CD4-positive, alpha-beta T cell treated with Interleukin-4 for 4 hours (primary cell): ENCODE data around the gene ULBP1.
"Not testable (repeated sequence)": the region's sequence is repeated elsewhere in the genome, so short reads cannot be mapped to it uniquely, and the experiment has no call there.

Experiments
- DNase-seq: peaks from one replicate; pipeline ENCODE4 v3.0.0-alpha.2; 2020

The ULBP1 gene, protein sequence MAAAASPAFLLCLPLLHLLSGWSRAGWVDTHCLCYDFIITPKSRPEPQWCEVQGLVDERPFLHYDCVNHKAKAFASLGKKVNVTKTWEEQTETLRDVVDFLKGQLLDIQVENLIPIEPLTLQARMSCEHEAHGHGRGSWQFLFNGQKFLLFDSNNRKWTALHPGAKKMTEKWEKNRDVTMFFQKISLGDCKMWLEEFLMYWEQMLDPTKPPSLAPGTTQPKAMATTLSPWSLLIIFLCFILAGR

DNA sequence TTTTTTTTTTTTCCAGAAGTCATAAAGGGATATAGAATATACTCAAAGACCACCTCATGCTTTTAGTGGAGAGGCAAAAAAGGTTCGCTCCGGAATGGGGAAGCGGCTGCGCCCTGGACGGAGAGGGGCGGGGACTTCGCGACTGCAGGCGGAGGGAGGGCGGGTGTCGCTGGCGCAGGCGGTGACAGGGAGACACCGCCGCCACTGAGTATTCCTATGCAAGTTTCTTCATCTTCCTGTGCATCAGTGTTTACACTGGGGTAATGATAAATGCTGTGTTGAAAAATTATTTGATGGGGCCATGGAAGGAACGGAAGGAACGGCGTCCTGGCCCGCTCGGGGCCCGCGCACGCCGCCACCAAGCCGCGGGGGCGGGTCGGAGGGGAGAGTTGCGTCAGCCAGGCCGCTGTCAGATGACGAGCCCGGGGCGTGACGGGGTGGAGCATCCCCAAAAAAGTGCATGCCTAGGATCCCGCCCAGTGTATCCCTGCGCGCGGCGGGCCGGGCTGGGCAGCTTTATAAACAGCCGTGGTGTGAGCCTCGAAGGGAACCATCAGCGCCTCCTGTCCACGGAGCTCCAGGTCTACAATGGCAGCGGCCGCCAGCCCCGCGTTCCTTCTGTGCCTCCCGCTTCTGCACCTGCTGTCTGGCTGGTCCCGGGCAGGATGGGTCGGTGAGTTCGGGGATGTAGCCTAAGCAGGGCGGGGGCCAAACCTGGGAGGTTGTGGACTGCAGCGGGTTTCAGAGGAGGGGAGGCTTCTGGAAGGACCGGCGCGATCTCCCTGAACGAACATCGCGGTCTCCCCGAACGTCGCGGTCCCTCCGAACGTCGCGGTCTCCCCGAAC is at the start of gene ULBP1:
Gene ULBP1, plus strand, starts transcription at position 482 of the 846 bp plus-strand sequence. Its CDS starts 107 bp downstream, at position 589.
- peak; percentile 66 for DNase-seq

DNA sequence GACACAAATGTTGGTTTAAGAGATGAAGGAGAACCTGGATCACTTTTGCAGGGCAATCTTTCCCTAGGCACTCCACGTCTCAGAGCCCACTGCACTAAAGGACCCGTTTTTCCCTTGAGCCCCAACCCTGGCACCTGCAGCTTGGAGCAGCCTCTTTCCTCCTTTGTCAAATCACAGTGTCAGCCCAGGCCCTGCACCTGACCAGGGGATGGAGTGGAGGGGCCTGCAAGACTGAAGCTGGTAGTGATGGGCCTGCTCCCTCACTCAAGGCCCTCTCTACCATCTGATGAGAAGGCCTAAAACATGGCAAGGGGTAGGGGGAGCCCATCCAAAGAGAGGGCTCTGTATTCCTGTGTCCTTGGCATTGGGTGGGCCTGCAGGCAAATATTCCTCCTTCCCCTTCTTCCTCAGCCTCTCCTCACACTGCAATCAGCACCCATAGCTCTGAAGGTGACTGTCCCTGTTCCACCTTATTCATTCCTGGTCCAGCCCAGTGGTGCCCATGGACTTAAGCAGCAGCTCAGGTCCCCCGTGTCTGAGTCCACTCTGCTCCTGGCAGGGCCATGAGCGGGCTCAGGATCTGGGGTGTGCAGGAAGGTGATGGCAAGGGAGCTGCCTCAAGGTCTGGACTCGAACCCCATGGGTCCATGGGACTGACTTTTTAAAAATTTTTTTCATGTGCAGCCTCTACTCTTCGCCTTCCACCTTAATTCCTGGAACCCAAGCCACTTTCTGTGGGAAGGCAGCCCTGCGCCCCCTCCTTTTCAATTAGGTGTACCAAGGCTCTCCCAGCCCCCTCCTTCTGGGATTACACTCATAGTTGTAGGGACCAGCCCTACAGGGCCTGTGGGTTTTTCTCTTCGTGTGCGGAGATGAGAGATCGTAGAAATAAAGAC is 47.5 kb upstream of the ULBP1 start:
- no peak for DNase-seq

DNA sequence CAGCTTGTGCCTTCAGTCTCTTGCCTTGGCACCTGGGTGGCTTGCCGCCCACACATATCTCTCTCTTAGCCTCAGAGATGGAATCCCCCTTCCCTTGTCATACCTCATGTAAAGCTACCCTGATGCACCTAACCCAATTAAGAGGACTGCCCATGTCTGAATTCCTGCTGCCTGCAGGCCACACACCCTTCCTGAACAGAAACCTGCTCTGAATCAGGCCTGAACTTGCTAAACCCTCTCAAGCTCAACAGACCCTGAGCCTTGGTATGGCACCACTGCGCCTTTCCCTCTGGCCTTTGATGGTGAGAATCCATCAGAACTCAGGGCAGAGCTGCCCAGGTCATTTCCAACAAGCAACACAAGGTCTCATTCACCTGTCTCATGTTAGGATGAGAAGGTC is 46.1 kb upstream of the ULBP1 start:
- DNase-seq, result no peak

DNA sequence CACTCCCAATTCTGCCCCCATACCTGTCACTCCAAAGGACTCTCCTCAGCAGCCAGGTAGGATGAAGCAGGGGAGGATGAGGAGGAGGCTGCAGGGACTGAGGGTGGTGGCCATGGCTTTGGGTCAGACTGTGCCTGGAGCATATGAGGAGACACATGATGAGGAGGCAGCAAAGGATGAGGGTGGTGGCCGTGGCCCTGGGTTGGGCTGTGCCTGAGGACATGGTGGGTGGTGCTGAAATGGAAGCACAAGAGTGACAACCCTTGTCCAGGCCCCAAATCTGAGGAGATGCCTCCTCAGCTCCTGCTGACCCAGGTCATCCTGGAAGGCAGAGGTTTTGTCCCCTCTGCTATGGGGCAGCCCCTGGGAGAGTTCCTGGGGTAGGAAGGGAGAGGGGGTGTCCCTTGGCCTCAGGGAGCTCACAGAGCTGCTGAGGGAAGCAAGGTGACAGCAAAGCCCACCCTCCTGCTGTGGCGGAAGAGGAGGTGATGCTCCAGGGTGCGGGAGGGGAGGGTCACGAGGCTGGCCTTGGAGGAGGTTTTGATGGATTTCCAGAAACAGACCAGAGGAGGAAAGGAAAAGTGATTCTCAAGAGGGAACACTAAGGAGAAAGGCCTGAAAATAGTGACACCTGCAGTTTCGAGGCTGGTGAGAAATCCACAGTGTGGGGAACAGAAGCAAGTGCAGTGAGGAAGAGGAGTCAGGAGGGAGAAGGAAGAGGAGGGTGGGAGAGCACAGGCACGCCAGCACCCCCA is 45.4 kb upstream of the ULBP1 start:
- DNase-seq, result no peak

DNA sequence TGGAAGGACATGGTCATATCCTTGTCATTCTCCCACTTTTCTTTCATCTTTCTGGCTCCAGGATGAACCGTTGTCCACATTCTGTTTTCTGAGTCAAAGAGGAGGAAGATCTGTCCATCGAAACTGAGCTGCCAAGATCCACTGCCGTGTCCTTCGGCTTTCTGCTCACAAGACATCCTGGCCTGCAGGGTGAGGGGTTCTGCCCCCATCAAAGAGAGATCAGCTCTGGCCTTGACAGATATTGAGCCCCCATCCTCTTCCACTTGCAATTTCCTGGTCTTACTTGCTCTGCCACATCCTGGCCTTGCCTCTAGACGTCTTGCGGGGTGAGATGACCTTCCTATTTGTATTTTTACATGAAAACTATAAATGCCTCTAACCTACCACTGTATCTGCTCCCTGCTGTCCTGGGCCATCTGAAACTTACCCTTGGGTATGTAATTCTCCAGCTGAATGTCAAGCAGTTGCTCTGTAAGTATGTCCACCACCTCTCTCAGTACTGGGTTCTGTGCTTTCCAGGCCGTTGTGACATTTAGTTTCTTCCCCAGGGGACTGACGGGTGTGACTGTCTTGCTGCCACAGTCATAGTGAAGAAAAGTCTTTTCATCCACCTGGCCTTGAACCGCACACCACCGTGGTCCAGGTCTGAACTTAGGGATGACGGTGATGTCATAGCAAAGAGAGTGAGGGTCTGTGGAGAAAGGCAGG is 44.5 kb upstream of the ULBP1 start:
- DNase-seq, result not testable (repeated sequence)

DNA sequence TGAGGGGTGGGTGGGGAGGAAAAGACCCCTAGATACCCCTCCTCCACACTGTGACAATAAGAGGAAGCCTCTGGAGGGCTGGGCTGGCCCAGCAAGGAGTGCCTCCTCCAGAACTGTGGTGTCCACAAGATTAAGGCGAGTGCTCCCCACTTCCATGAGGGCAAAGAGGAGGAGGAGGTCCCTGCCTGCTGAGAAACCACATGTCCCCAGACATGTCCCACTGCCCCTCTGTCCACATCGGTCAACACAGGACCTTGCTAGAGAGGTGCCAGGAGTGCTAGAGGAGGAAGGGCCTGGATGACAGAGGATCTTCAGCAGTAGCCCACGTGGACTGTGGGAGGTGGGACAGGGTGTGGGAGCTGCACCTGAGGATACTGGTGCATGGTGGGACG is 43.9 kb upstream of the ULBP1 start:
- no peak for DNase-seq

DNA sequence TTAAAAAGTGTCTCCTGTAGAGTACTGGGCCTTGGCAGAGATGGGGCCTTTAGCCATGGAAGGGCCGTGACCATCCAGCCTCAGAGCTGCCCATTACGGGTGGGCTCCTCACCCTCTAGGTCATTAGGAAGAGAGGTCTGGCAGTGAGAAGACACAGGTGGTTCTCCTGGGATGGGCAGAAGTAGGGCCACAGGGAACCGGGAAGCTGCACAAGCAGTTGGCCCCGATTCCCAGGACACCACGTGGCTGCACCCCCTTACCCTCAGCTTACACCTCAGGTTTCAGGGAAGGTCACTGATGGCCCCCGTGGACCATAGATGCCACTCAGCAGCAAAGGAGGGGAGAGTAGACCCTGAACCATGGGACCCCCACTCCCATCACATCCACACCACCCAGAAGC is 42.4 kb upstream of the ULBP1 start:
- no peak for DNase-seq

DNA sequence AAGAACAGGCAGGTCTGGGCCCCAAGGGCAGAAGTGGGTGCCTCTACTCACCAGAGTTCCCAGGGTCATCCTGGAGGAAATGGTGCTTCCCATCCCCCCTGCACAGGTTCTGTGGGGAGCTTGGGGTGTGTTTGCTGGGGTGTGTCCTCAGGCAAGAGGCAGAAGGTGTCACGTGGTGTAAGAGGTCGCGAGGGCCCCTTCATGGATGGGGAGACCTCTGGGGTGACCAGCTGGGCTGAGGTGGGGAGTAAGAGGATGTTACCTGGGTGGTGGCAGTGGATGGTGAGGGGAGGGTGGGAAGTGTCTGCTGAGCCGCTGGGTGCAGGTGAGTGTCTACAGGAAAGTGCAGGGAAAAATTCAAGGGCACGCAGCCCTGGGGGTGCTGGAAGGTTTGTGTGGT is 41.7 kb upstream of the ULBP1 start:
- DNase-seq, result not testable (repeated sequence)

DNA sequence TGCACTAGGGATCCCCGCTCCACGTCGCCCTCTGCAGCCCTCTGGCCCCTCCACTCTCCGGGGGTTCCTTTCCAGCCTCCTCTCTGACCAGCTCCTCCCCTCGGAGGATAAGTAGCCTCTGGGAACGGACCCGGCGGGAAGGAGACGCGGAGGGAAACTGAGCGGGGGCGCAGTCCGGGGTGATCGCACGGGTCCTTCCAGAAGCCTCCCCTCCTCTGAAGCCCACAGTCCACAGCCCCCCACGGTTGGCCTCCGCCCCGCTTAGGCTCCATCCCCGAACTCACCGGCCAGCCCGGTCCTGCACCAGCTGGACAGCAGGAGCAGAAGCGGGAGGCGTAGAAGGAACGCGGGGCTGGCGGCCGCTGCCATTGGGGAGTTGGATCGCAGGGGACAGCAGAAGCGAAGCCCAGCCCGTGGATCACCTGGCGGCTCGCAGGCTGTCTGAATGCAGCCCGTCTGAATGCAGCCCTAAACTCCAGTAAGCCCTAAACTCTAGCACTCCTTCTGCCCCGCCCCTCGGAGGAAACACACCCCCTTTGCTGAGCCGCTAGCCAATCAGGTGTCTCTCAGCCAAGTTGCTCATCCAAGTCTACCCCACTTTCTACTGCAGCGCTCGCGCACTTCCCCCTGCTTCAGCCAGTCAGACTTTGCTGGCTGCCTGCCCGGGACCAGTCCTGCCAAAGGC is 41.0 kb upstream of the ULBP1 start, which contains the start of gene RAET1G:
Gene RAET1G, minus strand, starts transcription at position 480 of the 685 bp plus-strand sequence. Its CDS starts 111 bp downstream, at position 369.
- DNase-seq, result peak; percentile 84

DNA sequence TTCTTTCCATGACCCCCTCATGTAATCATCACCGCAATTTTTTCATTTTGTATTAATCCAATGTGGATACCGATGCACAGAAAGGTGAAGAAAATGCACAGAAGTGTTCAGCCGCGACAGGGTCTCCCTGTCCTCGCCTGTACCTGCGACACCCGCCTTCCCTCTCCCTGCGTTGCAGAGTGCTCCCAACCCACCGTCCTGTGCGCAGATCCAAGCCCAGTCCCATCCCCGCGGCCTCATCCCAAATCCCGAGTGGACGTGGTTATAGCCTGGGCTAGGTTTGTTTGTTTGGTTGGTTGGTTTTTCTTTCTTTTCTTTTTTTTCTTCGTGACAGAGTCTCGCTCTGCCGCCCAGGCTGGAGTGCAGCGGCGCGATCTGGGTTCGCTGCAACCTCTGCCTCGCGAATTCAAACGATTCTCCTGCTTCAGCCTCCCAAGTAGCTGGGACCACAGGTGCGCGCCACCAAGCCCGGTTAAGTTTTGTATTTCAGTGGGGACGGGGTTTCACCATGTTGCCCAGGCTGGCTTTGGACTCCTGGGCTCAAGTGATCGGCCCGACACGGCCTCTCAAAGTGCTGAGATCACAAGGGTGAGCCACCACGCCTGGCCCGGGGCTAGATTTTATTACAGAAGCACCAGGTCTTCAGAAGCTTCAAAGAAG is 40.3 kb upstream of the ULBP1 start:
- no peak for DNase-seq

DNA sequence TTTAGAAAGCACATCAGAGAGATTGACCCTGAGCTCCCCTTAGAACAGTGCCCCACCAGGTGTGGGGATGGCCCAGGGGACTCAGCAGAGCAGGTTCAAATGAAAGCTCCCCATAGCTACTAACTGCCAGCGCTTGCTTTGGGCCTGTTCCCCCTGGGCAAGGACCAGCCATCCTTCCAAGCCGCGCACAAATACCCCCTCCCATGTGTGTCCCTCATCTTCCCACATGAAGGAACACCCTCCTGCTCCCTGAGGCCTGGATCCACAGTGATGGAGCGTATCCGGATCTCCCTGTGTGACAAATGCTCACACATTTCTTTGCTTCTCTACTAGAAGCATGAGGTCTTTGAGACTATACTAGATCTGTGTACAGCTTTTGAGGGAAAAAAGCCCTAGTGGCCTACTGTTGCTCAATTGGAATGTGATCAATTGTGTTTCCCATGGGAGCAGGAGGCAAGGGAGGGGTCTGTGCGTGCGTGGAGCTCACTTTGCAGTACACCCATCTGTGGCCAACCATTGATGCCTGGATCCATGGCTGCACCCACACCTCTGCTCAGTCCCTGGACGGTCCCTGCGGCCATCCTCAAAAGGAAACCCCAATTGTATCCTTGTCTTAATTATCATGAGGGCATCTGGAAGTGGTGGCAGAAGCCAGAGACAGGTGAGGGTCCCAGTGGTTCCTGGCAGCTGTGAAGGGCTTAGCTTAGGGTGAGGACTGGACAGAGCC is 39.4 kb upstream of the ULBP1 start:
- no peak for DNase-seq

DNA sequence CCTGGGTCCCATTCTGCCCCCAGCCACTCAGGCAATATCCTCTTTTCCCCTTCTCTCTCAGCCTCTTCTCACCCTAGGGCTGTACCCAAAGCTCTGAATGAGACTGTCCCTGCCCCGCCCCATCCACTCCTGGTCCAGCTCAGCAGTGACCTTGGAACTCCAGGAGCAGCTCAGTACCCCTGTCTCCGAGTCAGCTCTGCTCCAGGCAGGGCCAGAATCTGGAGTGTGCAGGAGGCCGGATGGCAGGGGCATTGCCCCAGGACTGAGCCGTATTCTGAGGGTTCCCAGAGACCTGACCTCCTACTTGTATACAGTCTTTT is 38.9 kb upstream of the ULBP1 start:
- no peak for DNase-seq

DNA sequence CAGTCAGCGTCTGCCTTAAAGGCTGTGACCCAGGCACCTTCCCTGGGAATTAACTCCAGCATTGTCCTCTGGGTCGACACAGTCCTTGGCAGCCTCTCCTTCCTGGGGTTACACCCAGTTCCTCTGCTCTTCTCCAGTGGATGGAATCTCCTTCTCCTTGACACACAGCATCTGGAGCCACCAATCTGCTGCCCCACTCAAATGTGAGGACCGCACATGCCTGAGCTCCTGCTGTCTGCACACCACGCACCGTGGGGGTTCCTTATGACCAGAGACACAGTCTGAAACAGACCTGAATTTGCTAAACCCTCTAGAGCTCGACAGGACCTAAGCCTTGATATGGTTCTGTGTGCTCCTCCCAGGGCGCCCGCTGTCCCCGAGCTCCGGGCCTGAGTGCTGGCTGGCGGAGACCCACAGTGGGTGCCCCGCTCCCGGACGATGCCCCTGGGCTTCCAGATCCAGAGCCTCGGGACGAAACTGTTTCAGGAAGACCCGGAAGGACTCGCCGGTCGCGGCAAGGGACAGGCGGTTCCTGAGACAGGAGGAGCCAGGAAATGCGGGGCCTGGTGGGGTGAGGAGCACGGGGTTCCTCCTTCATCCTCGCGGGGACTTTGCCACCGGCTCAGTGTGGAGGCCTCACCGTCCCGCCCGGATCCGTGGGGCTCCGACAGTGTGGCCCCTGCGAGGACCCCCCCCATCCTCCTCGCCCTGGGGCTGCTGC is 38.3 kb upstream of the ULBP1 start:
- DNase-seq, result no peak

DNA sequence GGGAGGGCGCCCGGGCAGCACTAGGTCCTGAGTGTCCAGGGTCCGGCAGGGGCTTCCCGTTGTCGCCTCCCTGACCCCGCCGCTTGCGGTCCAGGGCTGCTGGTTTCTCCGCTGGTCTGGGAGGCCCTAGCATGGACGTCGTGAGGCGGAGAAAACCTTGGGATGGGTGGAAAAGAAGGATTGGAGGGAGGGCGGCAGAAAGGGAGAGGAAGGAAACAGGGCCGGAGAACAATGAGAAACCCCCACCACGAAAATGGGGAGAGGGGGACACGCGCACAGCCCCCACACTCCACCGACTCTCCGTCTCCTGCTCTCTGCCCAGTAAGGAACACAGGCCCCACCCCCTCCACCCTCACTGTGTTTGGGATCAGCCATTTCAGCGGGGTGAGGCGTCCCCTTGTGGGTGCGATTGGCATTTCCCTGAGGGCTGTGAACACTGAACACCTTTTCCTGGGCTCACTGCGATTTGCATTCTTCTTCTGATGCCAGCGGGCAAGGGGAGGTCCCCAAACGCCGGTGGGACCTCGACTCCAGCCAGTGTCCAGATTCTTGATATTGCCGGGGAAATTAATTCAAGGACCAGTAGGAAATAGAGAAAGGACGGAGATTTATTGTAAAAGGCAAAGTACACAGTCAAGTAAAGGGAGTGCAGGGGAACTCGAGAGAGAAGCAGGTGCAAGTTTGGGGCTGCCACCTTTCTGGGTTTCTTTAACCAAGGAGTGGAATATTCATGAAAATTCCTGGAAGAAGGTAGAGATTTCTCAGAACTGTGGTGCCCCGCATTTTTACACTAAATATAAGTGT is 37.6 kb upstream of the ULBP1 start:
- peak; percentile 65 for DNase-seq

DNA sequence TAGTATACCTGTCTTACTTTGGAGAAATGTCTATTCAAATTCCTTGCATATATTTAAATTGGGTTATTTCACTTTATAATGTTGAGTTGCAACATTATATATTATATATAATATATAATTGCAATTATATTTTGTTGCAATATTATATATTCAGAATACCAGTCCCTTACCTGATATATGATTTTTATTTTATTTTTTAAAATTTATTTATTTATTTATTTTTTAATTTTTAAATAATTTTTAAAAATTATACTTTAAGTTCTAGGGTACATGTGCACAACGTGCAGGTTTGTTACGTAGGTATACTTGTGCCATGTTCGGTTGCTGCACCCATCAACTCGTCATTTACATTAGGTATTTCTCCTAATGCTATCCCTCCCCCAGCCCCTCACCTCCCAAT is 36.7 kb upstream of the ULBP1 start:
- DNase-seq, result not testable (repeated sequence)

DNA sequence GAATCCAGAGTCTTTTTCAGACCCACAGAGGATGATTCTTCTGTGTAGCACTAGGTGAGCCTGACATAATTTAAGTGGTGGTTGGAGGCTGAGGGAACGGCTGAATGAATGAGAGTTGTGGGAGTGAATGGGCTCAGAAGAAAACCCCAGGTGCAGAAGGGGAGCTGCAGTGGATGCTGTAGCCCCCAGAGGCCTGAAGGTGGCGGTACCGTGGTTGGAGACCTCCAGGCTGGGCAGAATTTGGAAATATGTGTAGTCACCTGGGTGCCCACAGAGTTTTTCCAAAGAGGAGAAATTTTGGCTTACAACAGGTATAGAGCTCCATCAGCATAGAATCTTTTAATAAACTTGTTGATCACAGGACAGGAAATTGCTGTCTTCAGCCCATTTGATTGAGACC is 34.3 kb upstream of the ULBP1 start:
- DNase-seq, result no peak

DNA sequence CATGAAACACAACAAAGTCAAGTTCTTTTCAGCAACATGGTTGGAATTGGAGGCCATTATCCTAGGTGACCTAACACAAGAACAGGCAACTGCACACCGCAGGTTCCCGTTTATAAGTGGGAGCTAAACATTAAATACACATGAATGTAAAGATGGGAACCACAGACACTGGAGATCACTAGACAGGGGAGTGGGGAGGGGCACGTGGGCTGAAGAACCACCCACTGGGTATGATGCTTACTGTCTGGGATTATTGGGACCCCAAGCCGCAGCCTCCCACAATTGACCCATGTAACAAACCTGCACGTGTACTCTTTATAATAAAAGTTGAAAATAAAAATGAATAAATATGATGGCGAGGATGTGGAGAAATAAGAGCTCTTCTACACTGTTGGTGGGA is 32.2 kb upstream of the ULBP1 start:
- no peak for DNase-seq

DNA sequence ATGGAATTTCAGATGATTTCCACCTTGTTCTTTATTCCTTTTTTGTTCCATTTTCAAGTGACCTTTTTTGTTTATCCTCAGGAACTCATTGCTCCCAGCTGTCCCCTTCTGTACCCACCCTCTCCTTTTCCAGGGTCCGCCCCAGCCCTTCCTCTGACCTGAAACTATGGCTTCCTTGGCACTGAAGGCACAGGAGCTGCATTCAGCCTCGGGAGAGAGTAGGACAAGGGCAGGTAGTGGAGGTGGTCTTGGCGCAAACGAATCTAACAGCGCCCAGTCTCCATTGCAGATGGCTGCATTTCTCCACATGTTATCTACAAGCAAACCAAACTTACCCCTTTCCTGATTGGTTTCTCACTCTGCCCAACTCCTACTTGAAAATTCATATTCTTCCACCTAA is 30.7 kb upstream of the ULBP1 start:
- no peak for DNase-seq

DNA sequence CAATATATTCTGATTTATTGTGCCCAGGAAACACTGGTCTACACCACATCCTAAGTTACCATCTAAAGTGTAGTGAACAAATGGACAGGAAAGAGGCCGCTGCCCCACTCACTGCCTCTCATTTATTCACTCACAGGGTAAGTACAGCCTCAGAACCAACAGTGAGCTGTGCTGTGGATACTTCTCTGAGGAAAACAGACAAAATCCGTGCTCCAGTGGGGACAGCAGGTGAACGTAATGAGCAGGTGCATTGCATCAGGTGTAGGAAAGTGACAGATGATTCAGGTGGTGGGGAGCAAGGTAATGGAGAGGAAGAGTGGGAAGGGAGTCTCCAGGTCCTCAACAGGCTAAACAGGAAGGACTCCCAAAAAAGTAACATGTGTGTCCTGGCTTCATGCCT is 30.3 kb upstream of the ULBP1 start:
- DNase-seq, result no peak
